Measurements from ENCODE around the gene SEC24A.

DNA sequence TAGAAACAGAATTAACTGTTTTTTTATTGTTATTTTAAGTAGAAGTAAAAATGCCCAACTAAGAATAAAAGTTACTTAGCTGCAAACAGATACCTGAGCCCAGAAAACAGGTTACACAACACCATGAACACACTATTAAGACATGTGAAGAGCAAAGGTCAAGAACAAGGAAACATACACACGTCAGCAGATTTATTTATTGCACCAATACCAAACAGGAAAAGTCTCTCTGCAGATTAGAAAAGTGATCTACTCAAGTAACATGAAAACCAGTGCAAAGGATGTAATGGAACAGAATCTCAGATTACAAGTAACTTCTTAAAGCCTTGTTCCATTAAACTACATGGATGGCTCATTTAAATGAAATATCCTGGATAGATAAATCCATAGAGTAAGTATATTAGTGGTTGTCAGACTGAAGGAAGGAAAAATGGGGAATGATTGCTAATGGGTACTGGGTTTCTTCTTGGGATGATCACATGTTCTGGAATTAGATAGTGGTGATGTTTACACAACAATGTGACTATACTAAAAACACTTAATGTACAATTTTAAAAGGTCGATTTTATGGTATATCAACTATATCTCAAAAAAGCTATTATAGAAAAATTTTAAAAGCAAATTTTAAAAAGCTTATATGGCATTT is 22.1 kb upstream of the SEC24A start:
- TF ChIP-seq POLR2AphosphoS5 (IDR thresholded peaks at IDR 0.05; ENCODE audit: low read depth, low read length) = no peak
- no peak for TF ChIP-seq POLR2A (IDR thresholded peaks at IDR 0.05; ENCODE audit: low read depth, low read length)
- TF ChIP-seq TAF1 (IDR thresholded peaks at IDR 0.05; ENCODE audit: borderline replicate concordance, low read depth, low read length) = no peak

Data from GM12892 (cell line).